Testis (tissue), 2 donors: ENCODE measurements around the gene CFAP126.

Source experiments
- POLR2A ChIP-seq: fragments of 450-650 bp; IDR thresholded peaks from one replicate; pipeline ENCODE4 v1.6.1; 2017; ENCODE audit warnings: antibody characterized with exemption, mild to moderate bottlenecking, moderate library complexity
- TF ChIP-seq, protein P1 (sequence below), 3 experiments: fragments of 450-650 bp in 2 of 3; fragments of 200-600 bp in 1 of 3; sonication (generic) in 1 of 3; IDR thresholded peaks; one replicate each; pipeline ENCODE4 v1.5.1; 2016 to 2019; ENCODE audit warnings: antibody characterized with exemption in 3 of 3, mild to moderate bottlenecking in 2 of 3, moderate library complexity in 1 of 3

DNA sequence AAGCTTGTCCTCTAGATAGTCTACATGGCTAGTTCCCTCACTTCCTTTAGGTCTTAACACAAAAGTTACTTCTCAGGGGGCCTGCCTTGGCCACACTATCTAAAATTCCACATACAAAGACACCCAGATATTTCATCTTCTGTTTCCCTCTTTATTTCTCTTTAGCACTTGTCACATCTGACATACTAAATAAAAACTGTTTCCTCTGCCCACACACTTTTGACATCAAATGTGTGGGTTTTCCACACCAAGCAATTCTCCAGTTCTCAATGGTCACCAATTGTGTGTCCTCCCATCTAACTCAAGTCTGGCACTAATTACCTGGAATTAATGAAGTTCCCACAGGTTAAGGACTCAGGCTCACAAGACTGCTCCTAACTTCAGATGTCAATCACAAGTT lies 25.5 kb upstream of the CFAP126 start:
- TF ChIP-seq, protein P1, sequence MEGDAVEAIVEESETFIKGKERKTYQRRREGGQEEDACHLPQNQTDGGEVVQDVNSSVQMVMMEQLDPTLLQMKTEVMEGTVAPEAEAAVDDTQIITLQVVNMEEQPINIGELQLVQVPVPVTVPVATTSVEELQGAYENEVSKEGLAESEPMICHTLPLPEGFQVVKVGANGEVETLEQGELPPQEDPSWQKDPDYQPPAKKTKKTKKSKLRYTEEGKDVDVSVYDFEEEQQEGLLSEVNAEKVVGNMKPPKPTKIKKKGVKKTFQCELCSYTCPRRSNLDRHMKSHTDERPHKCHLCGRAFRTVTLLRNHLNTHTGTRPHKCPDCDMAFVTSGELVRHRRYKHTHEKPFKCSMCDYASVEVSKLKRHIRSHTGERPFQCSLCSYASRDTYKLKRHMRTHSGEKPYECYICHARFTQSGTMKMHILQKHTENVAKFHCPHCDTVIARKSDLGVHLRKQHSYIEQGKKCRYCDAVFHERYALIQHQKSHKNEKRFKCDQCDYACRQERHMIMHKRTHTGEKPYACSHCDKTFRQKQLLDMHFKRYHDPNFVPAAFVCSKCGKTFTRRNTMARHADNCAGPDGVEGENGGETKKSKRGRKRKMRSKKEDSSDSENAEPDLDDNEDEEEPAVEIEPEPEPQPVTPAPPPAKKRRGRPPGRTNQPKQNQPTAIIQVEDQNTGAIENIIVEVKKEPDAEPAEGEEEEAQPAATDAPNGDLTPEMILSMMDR (IDR thresholded peaks at IDR 0.05), result no peak
- TF ChIP-seq POLR2A, result no peak
